K562 (cell line): Measurements from ENCODE around the gene CLEC2D. TPM values are rescaled to one million over a fixed set of nuclear protein-coding genes. Genes with fewer than 3 reads are reported as not detected.

Experiments
- ATAC-seq: fragments of 200-7000 bp; cut with Tn5 transposase; 3 replicates; pipeline ENCODE4 v1.9.1; 2020; ENCODE audit warnings: moderate library complexity
- BruUV-seq: library from RNA; stranded (reverse); fragments of 400-500 nt; replicated peaks from 2 replicates; lab custom pipeline; 2021; lab: Mats Ljungman, UMichigan
- CTCF ChIA-PET: fragments of 300-600 bp; formaldehyde crosslinking; extraction: SDS; loops from one replicate; lab custom pipeline; 2021; ENCODE audit warnings: low intra/inter-chr PET ratio; lab: Yijun Ruan, JAX
- POLR2A ChIA-PET: fragments of 300-600, 350-650 bp; sonication (Branson Sonifier 250); formaldehyde crosslinking; extraction: SDS; loops from one replicate; lab custom pipeline; 2021; ENCODE audit warnings: antibody characterized with exemption, inconsistent platforms; lab: Yijun Ruan, JAX
- DNase-seq, 4 experiments: peaks; one replicate each; pipeline versions ENCODE4 v3.0.0 to v3.0.0-alpha.2; 2011 to 2018; ENCODE audit warnings: low spot score in 3 of 4, mixed read lengths in 3 of 4; ENCODE audit errors: extremely low read depth in 1 of 4
- FAIRE-seq: peaks from 2 replicates; lab custom pipeline; 2011; peaks lifted over from hg19 to GRCh38; lab: Jason Lieb, UNC
- H2AFZ ChIP-seq: 2 replicates; pipeline ENCODE4 v1.6.0; 2011; ENCODE audit warnings: low read depth, low read length, control low read depth, inconsistent platforms
- H3K27ac ChIP-seq: fragments of 200-600 bp; 3 replicates; pipeline ENCODE4 v1.8.0; 2011; ENCODE audit warnings: low read depth, mild to moderate bottlenecking, control low read depth, inconsistent platforms, low read length, moderate library complexity, mixed read lengths; ENCODE audit errors: extremely low read depth
- H3K27me3 ChIP-seq, 2 experiments: fragments of 300-600 bp in 1 of 2; 2 replicates in 1 of 2; 3 replicates in 1 of 2; pipeline versions ENCODE4 v1.6.0 to v1.8.0; 2011; ENCODE audit warnings: inconsistent platforms in 2 of 2, low read length in 2 of 2, mild to moderate bottlenecking in 1 of 2, mixed read lengths in 1 of 2, moderate library complexity in 1 of 2; ENCODE audit not compliant: control insufficient read depth in 2 of 2, insufficient read depth in 2 of 2
- H3K36me3 ChIP-seq: fragments of 300-600 bp; 3 replicates; pipeline ENCODE4 v1.8.0; 2011; ENCODE audit warnings: mild to moderate bottlenecking, low read length, inconsistent platforms; ENCODE audit not compliant: control insufficient read depth, insufficient read depth
- H3K4me1 ChIP-seq, 2 experiments: fragments of 200-600 bp in 1 of 2; replicated peaks in 1 of 2; 2 replicates in 1 of 2; 3 replicates in 1 of 2; pipeline versions ENCODE4 v1.5.1 to v1.8.0; 2011; ENCODE audit warnings: inconsistent platforms in 2 of 2, low read length in 2 of 2, mild to moderate bottlenecking in 1 of 2, mixed read lengths in 1 of 2, moderate library complexity in 1 of 2; ENCODE audit not compliant: control insufficient read depth in 2 of 2, insufficient read depth in 2 of 2
- H3K4me2 ChIP-seq: 2 replicates; pipeline ENCODE4 v1.6.1; 2011; ENCODE audit warnings: low read length, control low read depth, inconsistent platforms, mixed read lengths; ENCODE audit not compliant: insufficient read depth
- H3K4me3 ChIP-seq: fragments of 200-600 bp; sonication (generic), shearing (Covaris generic); 2 replicates; pipeline ENCODE4 v1.5.1; 2016; ENCODE audit warnings: control low read depth, inconsistent platforms
- H3K79me2 ChIP-seq: fragments of 200-600 bp; 3 replicates; pipeline ENCODE4 v1.8.0; 2011; ENCODE audit warnings: low read length, inconsistent platforms; ENCODE audit not compliant: control insufficient read depth, insufficient read depth
- H3K9ac ChIP-seq, 2 experiments: 2 replicates each; pipeline versions ENCODE4 v1.6.0 to v1.6.1; 2011; ENCODE audit warnings: low read depth in 2 of 2, low read length in 2 of 2, control low read depth in 1 of 2, inconsistent platforms in 1 of 2, mild to moderate bottlenecking in 1 of 2, mixed read lengths in 1 of 2; ENCODE audit not compliant: insufficient read depth in 1 of 2
- H3K9me1 ChIP-seq: one replicate; pipeline ENCODE4 v1.6.0; 2011; ENCODE audit warnings: inconsistent platforms, mild to moderate bottlenecking, low read length, moderate library complexity; ENCODE audit not compliant: control insufficient read depth, insufficient read depth
- H3K9me3 ChIP-seq: replicated peaks from 2 replicates; pipeline ENCODE4 v1.5.1; 2011; ENCODE audit warnings: low read depth, low read length, inconsistent platforms; ENCODE audit not compliant: control insufficient read depth, insufficient read depth
- H4K20me1 ChIP-seq: replicated peaks from 2 replicates; pipeline ENCODE4 v1.6.1; 2011; ENCODE audit warnings: low read length, inconsistent platforms, mixed read lengths; ENCODE audit not compliant: control insufficient read depth, insufficient read depth
- ARID2 ChIP-seq: fragments of 450-650 bp; IDR thresholded peaks from 2 replicates; pipeline ENCODE4 v1.6.1; 2017; ENCODE audit warnings: antibody characterized with exemption, mild to moderate bottlenecking
- GTF2F1 ChIP-seq: IDR thresholded peaks from 2 replicates; pipeline ENCODE4 v1.6.1; 2011; ENCODE audit warnings: low read depth, low read length, improper control_type of control experiment
- NEUROD1 ChIP-seq: fragments of 150-350 bp; IDR thresholded peaks from 2 replicates; pipeline ENCODE4 v1.6.1; 2014; ENCODE audit warnings: borderline replicate concordance, low read length, low read depth; ENCODE audit not compliant: partially characterized antibody
- SFPQ ChIP-seq: fragments of 200-400 bp; formaldehyde crosslinking; IDR thresholded peaks from 2 replicates; pipeline ENCODE4 v1.6.1; 2017; ENCODE audit warnings: mild to moderate bottlenecking, low read depth, low read length, moderate library complexity
- TAF1 ChIP-seq: IDR thresholded peaks from 2 replicates; pipeline ENCODE4 v1.6.1; 2011; ENCODE audit warnings: mild to moderate bottlenecking, low read length, moderate library complexity; ENCODE audit not compliant: insufficient read depth, control insufficient read depth, severe bottlenecking; ENCODE audit errors: extremely low read depth
- ZNF431 ChIP-seq: sonication (generic); formaldehyde crosslinking; IDR thresholded peaks from 2 replicates; pipeline ENCODE4 v1.8.0; 2022; ENCODE audit warnings: mild to moderate bottlenecking, missing genetic modification reagents
- WGBS: fragments of 100-300 bp; shearing (Covaris generic); methylation state at CpG from one replicate; pipeline ENCODE4 v1.1.6; 2016; ENCODE audit warnings: low coverage, mixed read lengths; ENCODE audit not compliant: insufficient coverage; ENCODE audit errors: missing lambda C conversion rate; 5-methylcytosine and 5-hydroxymethylcytosine counted together
- in situ Hi-C: fragments of 300-500 bp; cut with MboI; formaldehyde crosslinking; loops from 4 replicates; pipeline ENCODE4 v1.15.0; 2018; ENCODE audit warnings: inconsistent platforms, mixed read lengths
- intact Hi-C: fragments of 100-400 bp; cut with micrococcal nuclease; formaldehyde crosslinking; loops from 2 replicates; pipeline ENCODE4 v1.14.2; 2022
- polyA plus RNA-seq, 8 experiments: library from polyadenylated mRNA; depleted of rRNA in 4 of 8; stranded (reverse) in 5 of 8; unstranded in 3 of 8; fragments of >200 nt; fragmentation: Nextera tagmentation in 2 of 8; fragmentation: Illumina TruSeq in 1 of 8; extraction: Ambion mirVana in 2 of 8; extraction: Trizol in 1 of 8; gene quantifications; 2 replicates each; pipeline versions ENCODE4 v1.2.1 to v1.2.3, GENCODE V29; 2011 to 2014; ENCODE audit warnings: inconsistent platforms in 1 of 8, missing spikeins in 1 of 8
- total RNA-seq, 7 experiments: library from RNA; depleted of rRNA in 6 of 7; stranded (reverse); fragments of >200 nt in 6 of 7; fragmentation: Illumina TruSeq in 2 of 7; extraction: Trizol in 2 of 7; gene quantifications; 2 replicates each; pipeline versions ENCODE4 v1.2.1 to v1.2.3, GENCODE V29; 2011 to 2021; ENCODE audit warnings: low replicate concordance in 1 of 7

CLEC2D gene
- total and polyA plus RNA-seq, 9 of the 15 experiments (the other 6 are each of a cell fraction or from before 2014, with no cell fraction given): 1.4 to 5.0 (median 2.2) TPM

GRCh38 chr12:9649532-9649940 is 20.0 kb upstream of the CLEC2D start:
- Histone ChIP-seq H3K9ac (peak overlapping the region; percentile 79 to 83), H3K27me3 (no peaks in the 10 kb centered on the region), H3K36me3 (peaks cover 12% of the 10 kb centered on the region; the same call in 1 of the 3 replicates), H3K4me1 (peaks cover 0 to 5% of the 10 kb centered on the region in 2 experiments; a peak in 3 of 5 replicates), H3K4me2 (peak overlapping the region; percentile 80), H3K4me3 (peak overlapping the region; percentile 57), H3K9me1 (no peaks in the 10 kb centered on the region), H3K79me2 (peaks cover 53% of the 10 kb centered on the region), H3K9me3 (peaks cover 12% of the 10 kb centered on the region), H2AFZ (peak overlapping the region; percentile 38; the same call in 1 of the 2 replicates), H3K27ac (peak overlapping the region; percentile 92), H4K20me1 (no peaks in the 10 kb centered on the region)
- in situ Hi-C loops (loop anchor here (25.0 kb wide), 1 partner anchor 312 kb away; no protein-coding TSS in a partner anchor), intact Hi-C loops (loop anchor here (5.0 kb wide), 2 partner anchors 38 to 93 kb away; no protein-coding TSS in a partner anchor)
- ChIA-PET POLR2A (no interaction called here), CTCF (interaction anchor here (0.7 kb wide), 1 partner anchor 278 kb away, joined by 3 read pairs; no protein-coding TSS in a partner anchor)
- FAIRE-seq (peak; percentile 42), ATAC-seq (peak; percentile 2; the same call in 2 of the 3 replicates), DNase-seq (peak in 1 of 4 experiments; percentile 41)
- 3% methylated on average over 5 of the region's 5 CpGs for WGBS
- no TSS peak for BruUV-seq
- TF ChIP-seq NEUROD1: no peak
- no peak for TF ChIP-seq ZNF431 (CRISPR knock-in tag)
- TF ChIP-seq ARID2: no peak
- TF ChIP-seq SFPQ: no peak
- TF ChIP-seq GTF2F1: no peak
- peak; percentile 18 for TF ChIP-seq TAF1
